HEK293 (cell line): Measurements from ENCODE around the gene C5AR2.

Source experiments
- EGR2 ChIP-seq: fragments of 450-650 bp; formaldehyde crosslinking; IDR thresholded peaks from 2 replicates; pipeline ENCODE4 v1.5.1; 2016; ENCODE audit warnings: low read depth, missing biosample characterization, missing genetic modification characterization
- IKZF3 ChIP-seq: fragments of 450-650 bp; IDR thresholded peaks from 2 replicates; pipeline ENCODE4 v1.5.0; 2018; ENCODE audit warnings: missing biosample characterization, mild to moderate bottlenecking, missing genetic modification characterization, moderate library complexity
- KLF9 ChIP-seq: fragments of 450-650 bp; formaldehyde crosslinking; IDR thresholded peaks from 2 replicates; pipeline ENCODE4 v1.5.1; 2016; ENCODE audit warnings: missing biosample characterization, missing genetic modification characterization, low read depth
- MYNN ChIP-seq: fragments of 450-650 bp; formaldehyde crosslinking; IDR thresholded peaks from 2 replicates; pipeline ENCODE4 v1.5.1; 2016; ENCODE audit warnings: missing biosample characterization, missing genetic modification characterization, borderline replicate concordance
- PRDM10 ChIP-seq: fragments of 450-650 bp; formaldehyde crosslinking; IDR thresholded peaks from 2 replicates; pipeline ENCODE4 v1.5.1; 2016; ENCODE audit warnings: missing biosample characterization, missing genetic modification characterization
- PRDM2 ChIP-seq: fragments of 450-650 bp; formaldehyde crosslinking; IDR thresholded peaks from 2 replicates; pipeline ENCODE4 v1.5.1; 2016; ENCODE audit warnings: missing biosample characterization, missing genetic modification characterization, borderline replicate concordance
- REPIN1 ChIP-seq: fragments of 450-650 bp; formaldehyde crosslinking; IDR thresholded peaks from 2 replicates; pipeline ENCODE4 v1.5.1; 2017; ENCODE audit warnings: missing biosample characterization, missing genetic modification characterization, low read depth
- REST ChIP-seq: fragments of 450-650 bp; formaldehyde crosslinking; IDR thresholded peaks from 2 replicates; pipeline ENCODE4 v1.5.1; 2016; ENCODE audit warnings: missing biosample characterization, missing genetic modification characterization
- SALL2 ChIP-seq: fragments of 450-650 bp; formaldehyde crosslinking; IDR thresholded peaks from 2 replicates; pipeline ENCODE4 v1.5.0; 2017; ENCODE audit warnings: missing biosample characterization, mild to moderate bottlenecking, missing genetic modification characterization, borderline replicate concordance
- SP3 ChIP-seq: fragments of 450-650 bp; formaldehyde crosslinking; IDR thresholded peaks from 2 replicates; pipeline ENCODE4 v1.5.1; 2016; ENCODE audit warnings: missing biosample characterization, missing genetic modification characterization
- TRIM28 ChIP-seq: IDR thresholded peaks from 2 replicates; pipeline ENCODE4 v1.6.1; 2011; ENCODE audit warnings: low read length, control low read depth, borderline replicate concordance
- ZIC2 ChIP-seq: fragments of 450-650 bp; formaldehyde crosslinking; IDR thresholded peaks from 2 replicates; pipeline ENCODE4 v1.5.1; 2016; ENCODE audit warnings: missing biosample characterization, missing genetic modification characterization
- ZNF157 ChIP-seq: fragments of 450-650 bp; formaldehyde crosslinking; IDR thresholded peaks from 2 replicates; pipeline ENCODE4 v1.5.1; 2016; ENCODE audit warnings: missing biosample characterization, missing genetic modification characterization
- ZNF175 ChIP-seq: fragments of 450-650 bp; formaldehyde crosslinking; IDR thresholded peaks from 2 replicates; pipeline ENCODE4 v1.5.1; 2016; ENCODE audit warnings: missing biosample characterization, missing genetic modification characterization
- ZNF214 ChIP-seq: fragments of 450-650 bp; formaldehyde crosslinking; IDR thresholded peaks from 2 replicates; pipeline ENCODE4 v1.5.1; 2017; ENCODE audit warnings: missing biosample characterization, mild to moderate bottlenecking, missing genetic modification characterization, borderline replicate concordance
- ZNF280D ChIP-seq: fragments of 450-650 bp; formaldehyde crosslinking; IDR thresholded peaks from 2 replicates; pipeline ENCODE4 v1.5.1; 2016; ENCODE audit warnings: missing biosample characterization, missing genetic modification characterization
- ZNF473 ChIP-seq: fragments of 450-650 bp; formaldehyde crosslinking; IDR thresholded peaks from 2 replicates; pipeline ENCODE4 v1.5.1; 2017; ENCODE audit warnings: missing biosample characterization, missing genetic modification characterization
- ZNF48 ChIP-seq: fragments of 450-650 bp; formaldehyde crosslinking; IDR thresholded peaks from 2 replicates; pipeline ENCODE4 v1.5.1; 2016; ENCODE audit warnings: missing biosample characterization, missing genetic modification characterization
- ZNF548 ChIP-seq: fragments of 450-650 bp; formaldehyde crosslinking; IDR thresholded peaks from 2 replicates; pipeline ENCODE4 v1.5.1; 2016; ENCODE audit warnings: missing biosample characterization, missing genetic modification characterization
- ZNF596 ChIP-seq: fragments of 450-650 bp; IDR thresholded peaks from 2 replicates; pipeline ENCODE4 v1.5.0; 2018; ENCODE audit warnings: missing biosample characterization, mild to moderate bottlenecking, missing genetic modification characterization, moderate library complexity
- ZNF623 ChIP-seq: fragments of 450-650 bp; formaldehyde crosslinking; IDR thresholded peaks from 2 replicates; pipeline ENCODE4 v1.5.1; 2016; ENCODE audit warnings: missing biosample characterization, missing genetic modification characterization
- ZNF701 ChIP-seq: fragments of 450-650 bp; formaldehyde crosslinking; IDR thresholded peaks from 2 replicates; pipeline ENCODE4 v1.5.1; 2016; ENCODE audit warnings: missing biosample characterization, missing genetic modification characterization
- ZNF747 ChIP-seq: fragments of 450-650 bp; formaldehyde crosslinking; IDR thresholded peaks from 2 replicates; pipeline ENCODE4 v1.5.1; 2016; ENCODE audit warnings: missing biosample characterization, missing genetic modification characterization
- ZNF76 ChIP-seq: fragments of 450-650 bp; formaldehyde crosslinking; IDR thresholded peaks from 2 replicates; pipeline ENCODE4; 2016; ENCODE audit warnings: low read depth, missing biosample characterization, missing genetic modification characterization, borderline replicate concordance

The C5AR2 gene

GRCh38 chr19:47315125-47315821, 16.7 kb upstream of the C5AR2 start (continued):
- TF ChIP-seq ZNF280D (peak; percentile 86), IKZF3 (tag by site-specific recombination) (no peak), PRDM10 (tag by site-specific recombination) (0 out of 2 replicates have a peak, but pooled peaks have one; percentile 10), ZNF548 (tag by site-specific recombination) (no peak), ZNF623 (tag by site-specific recombination) (peak; percentile 21; the same call in 1 of the 2 replicates), PRDM2 (tag by site-specific recombination) (no peak), SP3 (peak; percentile 33), ZNF747 (no peak), ZNF701 (tag by site-specific recombination) (no peak), REPIN1 (tag by site-specific recombination) (no peak), REST (tag by site-specific recombination) (no peak), MYNN (tag by site-specific recombination) (no peak), ZNF48 (tag by site-specific recombination) (no peak), ZNF76 (peak; percentile 48; the same call in 1 of the 2 replicates), ZNF596 (tag by site-specific recombination) (no peak), ZIC2 (tag by site-specific recombination) (peak; percentile 77), ZNF473 (no peak), TRIM28 (no peak), ZNF157 (no peak), EGR2 (tag by site-specific recombination) (no peak), ZNF175 (tag by site-specific recombination) (no peak), SALL2 (no peak), KLF9 (tag by site-specific recombination) (peak; percentile 51; the same call in 1 of the 2 replicates), ZNF214 (tag by site-specific recombination) (no peak)
